OCI-LY1 (cell line): Measurements from ENCODE around the gene PGLYRP2.

Experiments used
- CTCF ChIP-seq: fragments of 200-600 bp; sonication (generic), shearing (Covaris generic); IDR thresholded peaks from 2 replicates; pipeline ENCODE4 v1.5.1; 2017; ENCODE audit warnings: mild to moderate bottlenecking, antibody characterized with exemption, low read length, moderate library complexity, mixed read lengths
- EZH2 ChIP-seq: fragments of 200-600 bp; sonication (generic), shearing (Covaris generic); IDR thresholded peaks from 2 replicates; pipeline ENCODE4 v1.8.0; 2017; ENCODE audit warnings: borderline replicate concordance, mixed run types, mild to moderate bottlenecking, antibody characterized with exemption, low read length, moderate library complexity, mixed read lengths

- no peak for TF ChIP-seq CTCF
- no peak for TF ChIP-seq EZH2
Observed at GRCh38 chr19:15471639-15472101, 7.6 kb downstream of the PGLYRP2 start.
